Colon (tissue), 2 donors: ENCODE data around the gene DUOXA2.

Source experiments
- FAIRE-seq: peaks from 2 replicates; lab custom pipeline; 2012; peaks lifted over from hg19 to GRCh38; lab: Jason Lieb, UNC
- donor health status: control.
- donor health status: control.

DUOXA2 gene

DNA sequence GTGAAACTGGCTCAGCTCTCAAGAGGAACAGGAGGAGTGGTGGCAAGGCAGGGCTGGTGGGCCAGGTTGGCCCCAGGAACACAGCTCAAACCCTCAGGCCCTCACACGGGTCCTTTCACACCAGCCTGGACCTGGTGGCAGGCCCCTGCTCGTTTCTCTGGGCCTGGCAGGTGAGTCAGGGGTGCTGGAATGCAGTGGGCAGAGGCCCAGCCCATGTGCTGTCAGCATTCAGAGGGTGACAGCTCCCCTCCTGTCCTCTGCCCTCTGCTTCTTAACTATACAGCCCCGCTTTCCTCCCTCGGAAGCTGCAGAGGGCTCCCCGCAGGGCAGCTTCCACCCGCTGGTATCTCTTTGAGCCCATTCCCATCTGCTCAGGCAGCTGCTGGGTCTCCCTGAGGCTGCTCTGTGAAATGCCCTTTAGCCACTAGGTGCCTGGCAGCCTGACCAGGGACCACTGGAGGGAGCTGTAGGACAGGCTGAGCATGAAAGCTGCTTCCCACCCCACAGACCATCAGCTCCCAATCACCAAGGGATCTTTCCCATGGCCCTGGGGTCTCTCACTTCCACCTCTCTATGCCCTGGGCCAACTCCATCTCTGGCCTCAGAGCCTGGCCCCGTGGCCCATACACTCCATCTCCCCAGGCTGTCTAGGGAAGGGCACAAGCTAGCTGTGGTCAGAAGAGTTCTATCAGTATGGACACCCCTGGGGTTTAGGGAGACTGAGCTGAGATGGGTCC, 48.8 kb downstream of the DUOXA2 start:
- no peak for FAIRE-seq

DNA sequence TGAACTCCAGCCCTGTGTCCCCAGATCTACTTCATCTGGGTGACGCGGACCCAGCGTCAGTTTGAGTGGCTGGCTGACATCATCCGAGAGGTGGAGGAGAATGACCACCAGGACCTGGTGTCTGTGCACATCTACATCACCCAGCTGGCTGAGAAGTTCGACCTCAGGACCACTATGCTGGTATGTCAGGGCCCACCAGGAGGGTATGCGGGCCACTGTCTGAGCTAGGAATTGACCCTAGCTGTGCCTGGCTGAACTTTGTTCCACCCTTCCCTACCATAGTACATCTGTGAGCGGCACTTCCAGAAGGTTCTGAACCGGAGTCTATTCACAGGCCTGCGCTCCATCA, 49.4 kb downstream of the DUOXA2 start:
- no peak for FAIRE-seq

DNA sequence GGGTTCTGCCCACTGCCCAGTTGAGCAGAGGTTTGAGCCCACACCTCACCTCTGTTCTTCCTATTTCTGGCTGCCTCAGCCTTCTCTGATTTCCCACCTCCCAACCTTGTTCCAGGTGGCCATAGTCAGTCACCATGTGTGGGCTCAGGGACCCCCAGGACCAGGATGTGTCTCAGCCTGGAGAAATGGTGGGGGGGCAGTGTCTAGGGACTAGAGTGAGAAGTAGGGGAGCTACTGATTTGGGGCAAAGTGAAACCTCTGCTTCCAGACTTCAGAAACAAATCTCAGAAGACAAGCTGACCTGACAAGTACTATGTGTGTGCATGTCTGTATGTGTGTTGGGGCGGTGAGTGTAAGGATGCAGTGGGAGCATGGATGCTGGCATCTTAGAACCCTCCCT, 50.8 kb downstream of the DUOXA2 start:
- FAIRE-seq, result no peak

DNA sequence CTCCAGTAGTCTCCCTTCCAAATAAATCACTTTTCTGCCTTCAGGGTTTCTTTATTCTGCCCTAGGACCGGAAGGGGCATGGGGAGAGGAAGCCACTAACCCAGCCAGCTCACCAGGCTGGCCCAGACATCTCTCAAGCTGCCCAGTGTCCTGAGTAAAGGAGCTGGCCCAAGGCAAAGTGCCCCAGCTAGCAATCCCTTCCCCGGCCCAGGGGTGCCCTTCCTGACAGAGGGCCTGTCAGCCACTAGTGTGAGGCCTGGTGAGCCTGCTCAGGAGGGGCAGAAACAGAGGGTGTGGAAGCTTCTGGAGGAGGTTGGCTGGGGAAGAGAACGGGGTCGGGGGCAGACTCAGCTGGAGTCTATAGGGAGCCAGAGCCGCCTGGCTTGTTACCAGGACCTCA, 51.4 kb downstream of the DUOXA2 start:
- FAIRE-seq, result no peak

DNA sequence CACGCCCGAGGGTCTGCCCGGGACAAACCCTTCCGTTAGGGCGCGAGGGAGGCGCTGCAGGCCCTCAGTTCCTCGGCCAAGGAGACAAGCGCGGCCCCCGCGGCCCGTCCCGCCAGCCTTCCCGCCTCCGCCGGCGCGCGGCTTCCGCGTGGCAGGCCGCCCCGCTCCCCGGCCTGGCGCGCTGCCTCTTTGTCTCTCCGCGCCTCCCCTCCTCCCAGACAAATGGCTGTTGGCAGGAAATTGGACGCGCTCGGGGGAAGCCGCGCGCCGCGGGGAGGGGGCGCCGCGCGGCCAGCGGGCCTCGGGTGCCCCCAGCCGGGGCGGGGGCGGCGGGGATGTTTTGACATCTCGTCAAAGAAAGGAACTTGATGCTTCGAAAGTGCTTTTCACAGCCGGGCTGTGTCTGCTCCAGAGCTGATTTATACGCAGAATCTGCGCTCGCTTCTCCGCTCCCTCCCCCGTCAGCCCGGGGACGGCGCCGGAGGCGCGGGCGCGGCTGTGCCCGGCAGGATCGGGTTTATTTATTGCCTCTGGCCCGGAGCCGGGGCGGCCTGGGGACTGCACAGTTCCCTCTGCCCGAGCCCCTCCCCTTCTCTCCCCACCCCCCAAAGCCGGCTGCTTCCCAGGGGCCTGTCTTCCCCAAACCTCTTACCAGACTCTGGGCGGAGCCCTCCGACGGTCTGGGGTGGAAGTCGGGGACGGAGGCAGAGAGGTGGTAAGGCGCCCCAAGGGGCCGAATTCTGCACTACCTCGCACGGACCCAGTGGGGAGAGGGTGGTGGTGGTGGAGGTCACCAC, 52.9 kb downstream of the DUOXA2 start:
- FAIRE-seq, result no peak

DNA sequence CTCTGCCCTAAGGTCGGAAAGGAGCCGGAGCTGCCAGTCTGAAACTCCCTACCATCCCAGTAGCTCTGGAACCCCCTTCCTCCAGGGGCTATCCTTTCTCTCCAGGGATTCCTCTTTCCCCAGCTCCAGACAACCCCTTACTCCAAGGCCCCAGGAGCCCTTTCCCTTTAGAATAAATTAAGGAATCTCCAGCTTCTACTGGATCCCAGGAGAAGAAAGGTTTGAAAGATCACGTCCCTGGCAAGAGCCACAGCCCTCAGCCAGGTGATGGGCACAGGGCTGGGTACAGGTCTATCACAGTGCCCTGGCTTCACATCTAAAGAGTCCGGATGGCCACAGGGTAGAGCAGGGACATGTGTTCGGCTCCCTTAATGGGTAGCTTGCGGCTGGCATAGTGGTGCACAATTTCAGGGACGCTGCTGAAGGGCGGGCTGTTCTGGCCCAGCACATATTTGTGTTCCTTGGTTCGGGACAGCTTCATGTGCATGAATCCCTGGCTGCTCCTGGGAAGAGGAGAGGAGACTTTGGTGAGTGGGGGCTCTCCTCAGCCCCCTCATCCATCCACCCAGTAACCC, 53.6 kb downstream of the DUOXA2 start:
- FAIRE-seq, result no peak
